ENCODE measurements around the gene ATP6V1C2.
"Not testable (repeated sequence)": the region's sequence is repeated elsewhere in the genome, so short reads cannot be mapped to it uniquely, and the experiment has no call there.

ATP6V1C2 gene

DNA sequence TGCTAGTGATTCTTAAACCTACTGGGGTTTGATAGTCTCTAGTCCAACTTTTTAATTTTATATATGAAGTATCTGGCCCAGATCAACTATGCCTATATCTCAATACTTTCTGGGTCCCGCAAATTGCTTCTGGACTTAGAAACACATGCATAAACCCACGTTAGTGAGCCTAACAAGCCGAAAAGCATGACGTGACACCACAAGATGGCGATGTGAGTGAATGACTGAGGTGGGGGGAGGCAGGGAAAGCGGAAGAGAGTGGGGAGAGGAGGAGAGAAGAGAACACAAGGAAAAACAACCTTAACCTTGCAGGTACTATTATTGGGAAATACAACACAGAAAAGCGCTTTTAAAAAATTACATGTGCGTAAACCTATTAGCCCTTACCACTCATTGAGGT, 77.4 kb downstream of the ATP6V1C2 start:
- TF ChIP-seq CTCF (IDR thresholded peaks at IDR 0.05; ENCODE audit: low read depth, low read length) = peak; percentile 63
- peaks cover 77% of the 10 kb centered on the region for H3K36me3 ChIP-seq
- no peaks in the 10 kb centered on the region for H3K27me3 ChIP-seq
- DNase-seq = no peak
- H3K4me1 ChIP-seq = peaks cover 3% of the 10 kb centered on the region; the same call in 1 of the 2 replicates
- H3K9me3 ChIP-seq = no peaks in the 10 kb centered on the region
- no peak overlapping the region for H3K4me3 ChIP-seq (ENCODE audit: low read depth, low read length)

DNA sequence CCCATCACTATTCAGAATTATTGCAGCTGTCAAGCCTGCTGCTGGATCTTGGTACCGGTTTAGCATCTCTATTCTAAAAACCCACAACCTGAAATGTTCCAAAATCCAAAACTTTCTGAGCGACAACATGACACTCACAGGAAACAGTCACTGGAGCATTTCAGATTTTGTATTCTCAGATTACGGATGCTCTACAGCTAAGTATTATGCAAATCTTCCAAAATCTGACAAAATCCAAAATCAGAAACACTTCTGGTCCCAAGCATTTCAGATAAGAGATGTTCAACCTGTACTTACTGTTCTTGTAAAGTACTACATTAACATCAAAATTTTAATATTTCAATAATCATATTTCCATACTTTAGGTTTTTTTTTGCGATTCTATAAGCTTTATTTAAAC, 78.7 kb downstream of the ATP6V1C2 start:
- H3K36me3 ChIP-seq = peaks cover 75% of the 10 kb centered on the region

DNA sequence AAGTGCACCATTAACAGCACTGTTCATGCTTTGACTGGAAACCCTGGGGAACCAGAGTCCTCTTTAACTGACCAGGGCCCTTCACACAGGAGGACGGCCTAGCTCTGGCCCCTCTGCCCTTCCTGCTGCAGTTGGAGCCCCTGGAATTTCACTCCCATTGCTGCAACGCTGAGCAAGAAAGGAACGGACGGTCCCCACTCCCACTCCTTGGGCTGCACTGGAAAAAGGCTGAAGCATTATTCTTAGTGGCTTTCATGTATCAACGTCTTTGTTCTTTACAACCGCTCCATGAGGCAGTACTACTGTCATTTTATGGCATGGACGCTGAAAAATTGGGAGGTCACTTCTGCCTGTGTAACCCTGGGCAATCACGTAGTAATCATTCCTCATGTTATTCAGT, 81.2 kb downstream of the ATP6V1C2 start:
- H3K27me3 ChIP-seq = no peaks in the 10 kb centered on the region
- TF ChIP-seq CTCF (IDR thresholded peaks at IDR 0.05; ENCODE audit: low read depth, low read length) = no peak
- no peak overlapping the region for H3K4me3 ChIP-seq (ENCODE audit: low read depth, low read length)
- H3K9me3 ChIP-seq = no peaks in the 10 kb centered on the region
- H3K36me3 ChIP-seq = peaks cover 57% of the 10 kb centered on the region
- H3K4me1 ChIP-seq = peaks cover 3% of the 10 kb centered on the region; the same call in 1 of the 2 replicates
- DNase-seq = no peak

More for the DNA sequence above, 78.7 kb downstream of the ATP6V1C2 start:
- DNase-seq = no peak
- no peak for TF ChIP-seq CTCF (IDR thresholded peaks at IDR 0.05; ENCODE audit: low read depth, low read length)
- no peaks in the 10 kb centered on the region for H3K9me3 ChIP-seq
- H3K4me1 ChIP-seq = peaks cover 3% of the 10 kb centered on the region; the same call in 1 of the 2 replicates
- no peaks in the 10 kb centered on the region for H3K27me3 ChIP-seq
- no peak overlapping the region for H3K4me3 ChIP-seq (ENCODE audit: low read depth, low read length)

- not testable (repeated sequence) for H3K4me3 ChIP-seq (ENCODE audit: low read depth, low read length); H3K27me3 ChIP-seq; H3K9me3 ChIP-seq; DNase-seq; H3K4me1 ChIP-seq
- H3K36me3 ChIP-seq = peaks cover 53% of the 10 kb centered on the region
Measured at GRCh38 chr2:10805990-10806389, 84.6 kb downstream of the ATP6V1C2 start.

DNA sequence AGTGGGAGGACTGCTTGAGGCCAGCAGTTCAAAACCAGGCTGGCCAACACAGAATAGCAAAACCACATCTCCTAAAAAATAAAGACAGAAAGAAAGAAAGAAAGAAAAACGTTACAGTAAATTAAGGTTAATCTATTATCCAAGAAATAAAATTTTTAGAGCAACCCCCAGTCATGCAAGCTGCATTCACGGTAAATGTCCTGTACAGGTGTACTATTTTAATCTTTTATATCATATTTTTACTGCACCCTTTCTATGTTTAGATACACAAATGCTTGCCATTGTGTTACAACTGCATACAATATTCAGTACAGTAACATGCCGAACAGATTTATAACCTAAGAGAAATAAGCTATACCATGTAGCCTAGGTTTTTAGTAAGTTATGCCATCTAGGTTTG, 85.1 kb downstream of the ATP6V1C2 start:
- peaks cover 48% of the 10 kb centered on the region for H3K36me3 ChIP-seq
- H3K4me1 ChIP-seq = peaks cover 8% of the 10 kb centered on the region
- no peaks in the 10 kb centered on the region for H3K27me3 ChIP-seq

DNA sequence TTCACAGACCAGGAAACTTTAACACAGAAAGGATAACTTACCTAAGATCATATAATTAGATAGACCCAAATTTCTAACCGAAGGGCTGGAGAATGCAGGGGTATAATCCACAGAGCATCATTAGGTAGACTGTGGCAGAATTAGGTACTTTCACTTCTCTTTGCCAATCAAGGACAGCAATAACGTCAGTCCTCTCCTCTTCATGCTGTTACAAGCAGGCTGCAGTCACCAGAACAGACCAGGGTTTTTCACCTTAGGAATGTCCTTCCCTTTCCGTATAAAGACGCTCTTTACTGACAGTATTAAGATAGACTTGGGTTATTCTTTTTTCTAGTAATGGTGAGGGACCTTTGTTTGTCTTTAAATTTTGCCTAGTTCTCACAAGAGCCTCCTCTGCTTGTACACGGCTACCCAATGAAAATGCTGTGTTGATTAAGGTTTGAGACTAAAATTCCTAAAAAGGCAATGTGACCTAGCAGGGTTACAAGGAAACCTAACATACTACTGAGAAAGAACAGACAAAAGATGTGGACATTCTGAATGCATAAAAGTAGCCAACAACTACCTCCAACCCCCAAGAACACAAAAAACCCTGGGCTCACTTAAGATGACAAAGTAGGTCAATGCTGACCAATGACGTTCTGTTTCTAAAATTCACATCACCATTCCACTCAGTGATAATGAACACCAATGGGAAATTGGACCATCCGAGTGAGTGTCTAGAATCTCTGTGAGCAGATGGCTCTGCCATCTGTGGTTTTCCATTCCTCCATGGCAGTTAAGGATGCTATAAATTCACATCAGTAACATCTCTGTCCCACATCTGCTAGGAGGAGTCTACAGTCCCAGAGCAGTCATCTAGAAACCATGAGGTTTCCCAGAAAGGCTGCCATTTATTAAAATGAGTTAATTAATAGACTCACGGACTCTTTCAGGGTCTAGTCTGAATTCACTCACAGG, 89.1 kb downstream of the ATP6V1C2 start:
- peaks cover 11% of the 10 kb centered on the region for H3K4me1 ChIP-seq
- no peak for TF ChIP-seq CTCF (IDR thresholded peaks at IDR 0.05; ENCODE audit: low read depth, low read length)
- no peaks in the 10 kb centered on the region for H3K9me3 ChIP-seq
- no peak for DNase-seq
- H3K4me3 ChIP-seq (ENCODE audit: low read depth, low read length) = peak overlapping the region; percentile 77
- H3K36me3 ChIP-seq = peaks cover 29% of the 10 kb centered on the region
- no peaks in the 10 kb centered on the region for H3K27me3 ChIP-seq

More for the DNA sequence above, 85.1 kb downstream of the ATP6V1C2 start:
- DNase-seq = no peak
- no peak overlapping the region for H3K4me3 ChIP-seq (ENCODE audit: low read depth, low read length)
- no peak for TF ChIP-seq CTCF (IDR thresholded peaks at IDR 0.05; ENCODE audit: low read depth, low read length)
- no peaks in the 10 kb centered on the region for H3K9me3 ChIP-seq
